HG03039 (cell line): Measurements from ENCODE around the gene ZNF598.
A peak's percentile ranks its signal among the peaks of the same experiment; 100 is the strongest.

Source experiments
- ATAC-seq: cut with Tn5 transposase; IDR thresholded peaks from one replicate; pipeline ENCODE4 v1.9.1; 2021; ENCODE audit warnings: mild to moderate bottlenecking, moderate library complexity; ENCODE audit not compliant: unreplicated experiment

ZNF598 gene

DNA sequence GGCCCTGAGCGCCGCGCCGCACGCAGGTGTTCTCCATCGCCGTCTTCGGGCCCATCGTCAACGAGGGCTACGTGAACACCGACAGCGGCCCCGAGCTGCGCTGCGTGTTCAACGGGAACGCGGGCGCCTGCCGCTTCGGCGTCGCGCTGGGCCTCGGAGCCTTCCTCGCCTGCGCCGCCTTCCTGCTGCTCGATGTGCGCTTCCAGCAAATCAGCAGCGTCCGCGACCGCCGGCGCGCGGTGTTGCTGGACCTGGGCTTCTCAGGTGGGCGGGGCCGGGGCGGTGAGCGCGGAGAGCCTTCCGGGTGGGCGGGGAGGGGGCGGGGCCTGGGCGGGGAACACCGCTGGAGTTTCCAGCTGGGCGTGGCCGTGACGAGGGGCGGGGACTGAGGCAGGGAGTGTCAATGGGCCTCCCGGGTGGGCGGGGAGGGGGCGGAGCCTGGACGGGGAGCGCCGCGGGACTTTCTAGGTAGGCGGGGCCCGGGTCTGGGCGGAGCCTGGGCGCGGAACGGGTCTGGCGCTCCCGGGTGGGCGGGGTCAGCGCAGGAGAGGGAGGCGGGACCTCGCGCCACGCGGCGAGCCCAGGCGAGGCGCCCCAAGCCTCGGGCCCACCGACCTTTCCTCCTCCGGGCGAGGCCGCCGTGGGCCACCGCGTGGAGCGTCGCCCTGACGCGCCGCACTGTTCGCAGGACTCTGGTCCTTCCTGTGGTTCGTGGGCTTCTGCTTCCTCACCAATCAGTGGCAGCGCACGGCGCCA is 17.5 kb downstream of the ZNF598 start:
- peak; percentile 42 for ATAC-seq

DNA sequence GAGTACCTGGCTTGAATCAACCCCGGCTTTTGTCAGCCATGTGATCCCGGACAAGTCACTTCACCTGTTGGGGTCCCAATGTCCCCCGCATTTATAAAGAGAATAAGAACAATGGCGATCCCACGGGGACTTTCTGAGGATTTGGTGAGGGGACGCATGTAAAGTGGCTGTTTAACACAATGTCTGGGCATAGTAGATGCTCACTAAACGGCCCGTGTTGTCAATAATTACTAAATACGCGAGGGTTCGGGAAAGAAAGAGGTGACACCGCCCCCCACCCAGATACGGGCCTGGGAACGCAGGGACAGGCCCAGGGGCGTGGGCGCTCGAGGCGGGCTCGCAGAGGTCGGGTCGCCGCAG is 18.1 kb downstream of the ZNF598 start:
- no peak for ATAC-seq

DNA sequence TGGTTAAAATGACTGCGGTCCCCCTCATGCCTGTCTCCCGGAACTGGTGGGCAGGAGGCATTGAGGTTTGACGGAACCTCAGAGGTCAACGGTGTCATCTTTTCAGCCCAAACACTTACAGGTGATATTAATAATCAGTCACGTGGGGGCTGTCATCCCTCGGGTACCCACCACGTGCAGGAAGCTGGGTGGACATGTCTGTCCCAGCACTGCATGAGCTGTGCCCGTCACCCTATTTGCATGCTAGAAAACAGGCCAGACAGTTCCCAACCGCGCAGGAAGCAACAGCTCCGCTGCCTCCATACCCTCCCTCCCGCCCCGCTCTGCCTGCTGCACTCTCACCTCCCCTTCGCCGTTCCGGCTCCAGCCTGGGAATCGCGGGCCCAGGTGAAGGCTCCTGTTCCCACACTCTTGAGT is 18.5 kb downstream of the ZNF598 start:
- ATAC-seq, result no peak

DNA sequence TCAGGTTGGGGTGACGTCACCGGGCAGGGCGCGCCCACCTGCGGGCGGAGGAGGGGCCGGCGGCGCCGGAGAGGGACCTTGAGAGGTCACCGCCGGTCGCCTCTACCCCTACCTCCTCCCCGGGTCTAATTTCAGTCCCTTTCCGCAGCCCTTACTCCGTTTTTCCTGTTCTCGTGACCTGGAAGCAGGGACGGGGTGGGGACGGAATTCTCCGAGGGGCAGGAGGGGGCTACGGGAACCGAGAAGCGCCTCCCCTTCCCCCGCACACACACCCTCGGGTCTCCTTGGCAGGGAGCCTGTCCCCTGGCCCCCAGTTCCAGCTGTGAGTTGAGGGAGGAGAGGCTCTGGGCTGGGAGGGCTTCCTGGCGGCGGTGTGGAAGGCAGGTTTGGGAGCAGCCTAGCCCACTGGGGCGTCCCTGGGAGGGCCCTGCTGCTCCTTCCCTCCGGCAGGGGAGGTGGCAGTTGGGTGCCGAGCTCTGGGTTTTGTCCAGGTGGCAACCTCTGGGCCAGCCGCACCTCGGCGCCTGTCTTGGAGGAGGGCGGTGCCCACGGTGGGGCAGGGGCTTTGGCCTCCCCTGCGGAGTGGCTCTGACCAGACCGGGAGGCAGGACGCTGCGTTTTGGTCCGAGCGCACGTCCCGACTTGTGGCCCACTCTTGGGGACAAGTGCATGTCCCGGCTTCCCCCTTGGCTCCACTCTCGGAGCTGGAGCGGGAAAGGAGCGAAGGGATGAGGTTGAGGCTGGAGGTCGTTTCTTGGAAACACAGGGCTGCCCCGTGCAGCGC is 19.1 kb downstream of the ZNF598 start:
- ATAC-seq, result no peak

DNA sequence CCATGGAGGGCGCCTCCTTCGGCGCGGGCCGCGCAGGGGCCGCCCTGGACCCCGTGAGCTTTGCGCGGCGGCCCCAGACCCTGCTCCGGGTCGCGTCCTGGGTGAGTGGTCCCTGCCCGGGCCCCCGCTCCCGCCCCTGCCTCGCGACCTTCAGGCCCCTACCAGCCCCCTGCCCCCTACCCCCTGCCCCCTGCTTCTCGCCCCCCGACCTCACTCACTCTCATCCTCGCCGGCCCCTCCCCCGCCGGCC is 19.6 kb downstream of the ZNF598 start:
- no peak for ATAC-seq

DNA sequence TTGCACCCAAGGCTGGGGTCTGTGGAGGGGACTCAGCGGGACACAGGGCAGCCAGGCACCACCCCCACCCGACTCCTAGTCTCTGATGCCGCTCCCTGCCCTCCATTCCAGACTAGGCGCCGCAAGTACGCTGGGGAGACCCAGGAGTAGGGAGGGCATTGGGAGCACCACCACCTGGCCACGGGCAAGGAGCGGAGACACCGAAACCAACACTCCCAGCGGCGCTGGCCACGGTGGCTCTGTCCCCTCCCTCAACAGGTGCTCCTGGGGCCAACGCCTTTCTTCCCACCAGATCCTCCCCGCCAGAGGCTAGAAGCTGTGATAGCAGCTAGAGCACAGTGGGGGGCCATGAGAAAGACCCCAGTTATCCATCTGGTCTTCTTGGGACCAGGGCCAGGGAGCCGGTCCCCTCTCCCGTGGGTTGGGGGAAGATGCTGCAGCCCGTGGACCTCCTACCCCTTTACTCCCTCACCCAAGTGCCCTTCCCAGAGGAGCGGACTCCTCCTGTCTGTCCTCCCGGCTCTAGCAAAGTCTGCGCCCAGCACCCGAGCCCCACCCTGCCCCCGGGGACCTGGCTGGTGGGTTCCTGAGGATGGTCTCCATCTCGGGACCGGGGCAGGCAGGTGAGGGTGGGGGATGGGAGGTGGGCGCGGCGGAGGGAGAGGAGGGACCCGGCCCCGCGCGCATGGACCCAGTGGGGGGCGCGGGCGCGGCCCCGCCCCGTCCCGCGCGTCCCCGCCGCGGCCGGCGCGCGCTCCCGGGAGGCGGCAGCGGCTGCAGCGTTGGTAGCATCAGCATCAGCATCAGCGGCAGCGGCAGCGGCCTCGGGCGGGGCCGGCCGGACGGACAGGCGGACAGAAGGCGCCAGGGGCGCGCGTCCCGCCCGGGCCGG is 20.2 kb downstream of the ZNF598 start, which contains the start of gene SYNGR3:
Gene SYNGR3, plus strand, starts transcription at position 762 of the 892 bp plus-strand sequence. CDS start 133 bp downstream, outside the sequence.
- no peak for ATAC-seq

DNA sequence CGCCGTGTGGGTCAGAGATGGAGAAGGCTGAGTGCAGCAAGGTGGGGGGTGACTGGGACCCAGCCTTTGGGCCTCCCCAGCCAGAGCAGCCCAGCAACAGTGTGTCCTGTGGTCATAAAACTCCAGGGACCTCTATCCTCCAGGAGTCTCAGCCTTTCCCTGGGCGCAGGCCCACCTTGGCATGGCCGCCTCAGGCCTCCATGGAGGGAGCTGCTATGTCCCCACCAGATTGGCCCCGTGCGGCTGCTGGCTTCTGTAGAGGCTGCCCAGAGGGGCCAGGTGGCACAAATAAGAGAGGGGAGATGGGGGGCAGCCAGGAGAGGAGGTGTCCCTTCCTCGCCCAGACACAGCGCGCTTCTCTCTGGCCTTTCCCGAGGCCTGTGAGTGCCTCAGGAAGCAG is 22.4 kb downstream of the ZNF598 start:
- ATAC-seq, result no peak

DNA sequence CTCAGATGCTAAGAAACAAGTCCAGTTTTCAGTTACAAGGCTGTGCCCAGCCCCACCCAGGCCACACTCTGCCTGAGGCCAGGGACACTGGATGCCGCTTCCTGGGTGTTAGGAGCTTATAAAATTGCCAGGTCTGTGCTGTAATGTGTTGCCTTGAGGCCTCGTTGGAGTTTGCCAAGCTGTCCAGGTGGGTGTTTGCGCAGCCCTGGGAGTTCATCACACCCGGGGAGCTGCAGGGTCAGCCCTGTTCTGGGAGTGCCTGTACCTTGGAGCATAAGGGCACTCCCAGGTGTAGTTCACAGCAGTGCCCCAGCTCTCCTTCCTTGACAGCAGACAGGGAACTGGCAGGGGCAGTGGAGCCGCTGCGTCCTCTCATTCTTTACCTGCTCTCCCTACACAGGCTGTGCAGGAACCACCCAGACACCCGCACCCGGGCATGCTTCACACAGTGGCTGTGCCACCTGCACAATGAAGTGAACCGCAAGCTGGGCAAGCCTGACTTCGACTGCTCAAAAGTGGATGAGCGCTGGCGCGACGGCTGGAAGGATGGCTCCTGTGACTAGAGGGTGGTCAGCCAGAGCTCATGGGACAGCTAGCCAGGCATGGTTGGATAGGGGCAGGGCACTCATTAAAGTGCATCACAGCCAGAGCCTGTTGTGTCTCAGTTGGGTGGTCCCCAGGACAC is 24.0 kb downstream of the ZNF598 start:
- ATAC-seq, result no peak

DNA sequence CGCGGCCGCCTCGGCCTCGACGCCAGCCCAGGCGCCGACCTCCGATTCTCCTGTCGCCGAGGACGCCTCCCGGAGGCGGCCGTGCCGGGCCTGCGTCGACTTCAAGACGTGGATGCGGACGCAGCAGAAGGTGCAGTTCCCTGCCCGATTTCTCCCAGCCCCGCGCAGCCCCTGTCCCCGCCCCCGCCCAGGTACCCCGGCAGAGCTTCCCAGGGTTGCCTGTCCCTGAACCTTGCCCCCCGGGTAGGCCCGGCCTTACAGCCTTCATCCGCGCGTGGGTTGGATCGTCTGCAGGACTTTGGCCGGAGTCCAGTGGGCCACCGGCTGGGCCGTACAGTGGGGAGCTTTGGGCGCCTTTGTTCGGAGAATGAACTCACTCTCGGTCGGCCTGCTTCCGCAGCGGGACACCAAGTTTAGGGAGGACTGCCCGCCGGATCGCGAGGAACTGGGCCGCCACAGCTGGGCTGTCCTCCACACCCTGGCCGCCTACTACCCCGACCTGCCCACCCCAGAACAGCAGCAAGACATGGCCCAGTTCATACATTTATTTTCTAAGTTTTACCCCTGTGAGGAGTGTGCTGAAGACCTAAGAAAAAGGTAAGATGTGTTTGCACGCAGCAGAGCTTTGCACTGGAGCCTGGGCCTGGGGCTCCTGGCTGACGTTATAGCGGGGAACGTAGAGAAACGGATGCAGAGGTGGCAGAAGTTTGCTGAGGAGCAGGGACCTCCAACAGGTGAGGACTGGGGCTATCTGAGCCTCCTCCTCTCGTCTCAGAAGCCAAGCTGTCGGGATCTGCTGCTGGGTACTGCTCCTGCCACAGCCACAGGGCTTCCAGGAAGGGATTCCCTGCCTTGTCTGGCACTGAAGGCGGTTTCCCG is 25.0 kb downstream of the ZNF598 start:
- no peak for ATAC-seq

DNA sequence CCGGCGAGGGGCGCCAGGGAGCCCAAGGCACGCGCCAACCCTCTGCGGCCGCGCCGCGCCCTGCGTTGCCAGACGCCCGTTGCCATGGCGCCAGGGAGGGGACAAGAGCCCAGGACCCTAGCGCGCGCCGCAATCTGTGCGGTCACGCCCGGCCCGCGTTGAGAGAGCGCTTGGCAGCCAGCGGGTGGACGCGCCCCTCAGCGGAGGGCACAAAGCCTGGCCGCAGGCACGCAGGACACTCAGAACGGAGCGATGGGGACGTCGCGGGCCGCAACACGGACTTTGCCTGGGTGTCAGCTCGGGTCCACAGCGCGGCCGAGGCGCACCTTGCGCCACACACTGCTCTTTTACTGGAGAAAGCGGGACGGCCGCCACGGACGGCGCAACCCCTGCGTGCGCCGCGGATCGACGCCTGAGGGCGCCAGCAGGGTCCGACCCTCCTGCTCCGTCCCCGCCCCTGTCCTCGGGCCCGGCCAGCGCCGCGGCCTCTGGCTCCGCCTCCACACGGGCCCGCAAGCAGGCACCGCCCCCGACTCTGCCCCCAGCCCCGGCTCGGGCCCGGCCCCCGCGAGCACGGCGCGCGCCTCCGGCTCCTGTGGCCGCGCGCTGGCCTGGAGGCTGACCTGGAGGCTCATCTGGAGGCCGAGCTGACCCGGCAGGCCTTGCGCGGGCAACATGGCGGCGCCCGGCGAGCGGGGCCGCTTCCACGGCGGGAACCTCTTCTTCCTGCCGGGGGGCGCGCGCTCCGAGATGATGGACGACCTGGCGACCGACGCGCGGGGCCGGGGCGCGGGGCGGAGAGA is 25.9 kb downstream of the ZNF598 start, which contains the start of gene GFER:
Gene GFER, plus strand, starts transcription at position 650 of the 803 bp plus-strand sequence. Its CDS starts 26 bp downstream, at position 676.
- peak; percentile 69 for ATAC-seq

DNA sequence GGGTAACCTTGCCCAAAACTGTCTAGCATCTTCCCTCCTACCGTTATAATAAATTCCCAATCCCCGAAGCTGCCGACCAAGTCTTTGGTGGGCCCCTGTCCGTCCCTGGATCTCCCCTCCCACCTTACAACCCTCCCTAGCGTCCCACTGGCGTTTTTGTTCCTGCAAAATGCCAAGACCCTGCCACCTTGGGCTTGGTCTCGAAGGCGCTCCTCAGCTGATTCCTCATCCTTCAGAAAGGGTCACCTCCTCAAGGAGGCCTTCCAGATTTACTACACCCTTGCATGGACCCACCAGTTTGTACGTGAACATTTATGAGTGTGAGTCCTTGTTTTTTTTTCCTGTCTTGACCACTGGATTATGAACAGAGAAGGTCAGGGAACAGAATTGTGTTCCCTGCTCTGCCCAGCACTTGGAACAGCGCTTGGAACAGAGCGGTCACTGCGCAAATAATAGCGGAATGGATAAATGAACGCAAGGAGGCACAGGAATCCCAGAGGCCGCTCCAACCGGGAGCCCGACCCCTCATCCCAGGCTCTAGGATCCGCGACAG is 26.6 kb downstream of the ZNF598 start:
- ATAC-seq, result no peak

DNA sequence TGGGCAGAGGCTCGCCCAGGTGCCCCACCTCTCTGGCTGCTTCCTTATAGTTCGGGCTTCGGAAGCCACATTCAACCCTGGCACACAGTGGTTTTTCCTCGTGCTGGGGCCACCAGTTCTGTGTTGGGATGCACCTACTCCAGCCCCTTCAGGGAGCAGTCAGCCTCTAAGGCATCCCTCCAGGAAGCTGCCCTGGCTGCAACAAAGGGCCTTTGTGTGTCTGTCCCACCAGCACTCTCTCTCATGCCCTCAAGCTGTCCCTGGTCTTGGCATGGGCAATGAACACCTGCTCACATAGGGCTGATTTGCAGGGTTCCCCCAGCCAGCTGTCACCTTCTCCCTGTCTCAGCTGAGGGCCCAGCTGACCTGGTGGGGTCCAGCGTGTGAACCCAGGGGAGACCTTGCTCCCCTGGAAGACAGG is 27.6 kb downstream of the ZNF598 start:
- no peak for ATAC-seq

DNA sequence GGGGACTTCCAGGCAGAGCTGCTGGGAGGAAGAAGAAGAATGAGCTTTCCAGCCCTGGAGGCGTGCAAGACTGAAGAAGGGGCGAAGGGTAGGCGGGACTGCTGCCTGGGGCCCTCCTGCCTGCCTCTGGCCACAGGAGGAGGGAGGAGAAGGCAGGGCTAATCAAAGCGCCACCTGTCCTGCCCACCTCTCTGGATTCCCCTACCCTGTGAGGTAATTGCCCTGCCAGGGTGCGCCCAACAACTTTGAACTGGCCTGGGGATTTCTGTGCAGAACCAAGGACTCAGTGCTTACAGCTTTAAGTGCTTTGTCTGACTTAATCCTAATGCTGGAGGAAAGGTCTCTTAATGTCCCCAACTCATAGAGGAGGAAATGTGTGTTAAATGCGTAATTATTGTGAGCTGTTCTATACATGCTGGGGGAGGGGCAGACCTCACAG is 28.2 kb downstream of the ZNF598 start, which contains the start of gene NOXO1:
Gene NOXO1, minus strand, starts transcription at position 72 of the 439 bp plus-strand sequence. CDS start 290 bp downstream, outside the sequence.
- no peak for ATAC-seq

DNA sequence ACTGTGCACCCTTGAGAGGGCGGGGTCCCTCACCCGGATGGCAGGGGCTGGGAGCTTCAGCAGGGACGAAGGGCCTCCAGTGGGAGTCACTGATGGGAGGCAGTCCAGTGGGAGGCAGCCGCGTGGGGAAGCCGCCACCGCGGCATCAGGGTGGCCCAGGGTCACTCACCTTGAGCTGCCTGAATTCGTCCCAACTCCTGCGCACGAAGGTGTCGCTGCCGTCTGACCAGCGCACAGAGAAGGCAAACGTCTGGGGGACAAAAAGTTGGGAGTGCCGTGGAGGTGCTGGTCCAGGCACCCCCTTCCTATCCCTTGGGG is 28.9 kb downstream of the ZNF598 start:
- no peak for ATAC-seq

DNA sequence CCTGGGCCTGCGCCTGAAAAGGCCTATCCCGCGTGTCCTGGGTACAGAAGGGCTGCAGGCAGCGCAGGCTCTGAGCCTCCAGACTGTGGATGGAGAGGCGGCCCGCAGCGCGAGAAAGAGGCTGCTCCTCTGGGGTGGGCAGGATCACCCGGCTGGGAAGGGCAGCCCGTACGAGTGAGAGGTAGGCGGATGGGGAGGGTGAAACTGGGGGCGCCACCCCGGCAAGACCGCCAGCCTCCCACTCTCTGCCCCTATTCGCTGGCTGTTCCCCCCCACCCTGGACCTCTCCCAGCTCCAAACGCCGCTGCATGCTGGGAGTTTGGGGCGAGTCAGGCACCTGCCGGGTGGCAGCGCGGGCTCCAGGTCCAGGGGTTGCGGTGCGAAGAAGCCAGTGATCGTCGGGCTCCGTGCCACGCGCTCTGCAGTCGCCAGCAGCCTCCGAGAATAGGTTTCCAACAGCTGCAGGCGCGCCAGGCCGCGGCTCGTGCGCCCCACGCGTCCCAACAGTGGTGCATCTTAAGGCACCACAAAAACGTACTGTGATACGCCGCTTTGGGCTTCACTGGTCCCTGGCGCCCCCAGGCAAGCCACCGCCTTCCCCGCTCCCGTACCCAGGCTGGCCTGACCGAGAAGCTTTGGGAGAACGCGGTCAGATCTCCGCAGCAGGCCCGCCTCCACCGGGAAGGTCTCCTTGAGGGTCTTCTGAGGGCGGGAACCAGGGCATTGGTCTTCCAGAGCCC is 29.4 kb downstream of the ZNF598 start:
- ATAC-seq, result no peak

DNA sequence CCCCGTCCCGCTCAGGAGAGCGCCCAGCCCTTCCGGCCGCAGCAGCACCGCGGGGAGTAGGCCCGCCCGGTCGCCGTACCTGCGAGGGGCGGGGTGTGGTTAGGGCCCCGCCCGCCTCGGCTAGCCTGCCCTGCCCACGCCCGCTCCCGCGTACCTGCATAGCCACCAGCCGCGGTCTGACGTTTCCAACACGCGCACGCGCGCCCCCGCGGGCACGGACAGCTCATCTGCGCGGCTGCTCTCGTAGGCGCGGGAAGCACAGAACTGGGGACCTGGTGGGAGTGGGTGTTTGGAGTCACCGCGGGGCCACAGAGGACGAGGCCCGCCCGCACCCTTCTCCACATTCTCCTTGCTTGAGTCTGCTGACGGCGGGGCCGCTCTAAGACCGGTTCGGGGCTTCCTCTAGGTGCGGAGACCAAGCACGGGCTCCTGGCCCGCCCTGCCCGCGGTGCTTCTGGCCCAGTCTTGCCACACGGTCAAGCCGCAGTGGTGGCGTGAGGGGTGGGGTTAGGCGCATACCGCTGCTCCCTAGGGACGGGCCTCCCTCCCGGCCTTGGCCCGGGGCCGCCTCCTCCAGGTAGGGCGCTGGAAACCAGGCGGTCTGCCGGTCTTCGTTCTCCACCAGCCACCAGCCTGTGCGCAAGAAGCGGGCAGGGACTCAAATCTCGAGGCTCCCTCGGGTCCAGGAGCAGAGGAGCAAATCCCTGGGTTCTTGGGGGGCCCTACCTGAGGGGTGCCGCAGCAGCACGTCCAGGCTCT is 30.2 kb downstream of the ZNF598 start:
- ATAC-seq, result no peak

DNA sequence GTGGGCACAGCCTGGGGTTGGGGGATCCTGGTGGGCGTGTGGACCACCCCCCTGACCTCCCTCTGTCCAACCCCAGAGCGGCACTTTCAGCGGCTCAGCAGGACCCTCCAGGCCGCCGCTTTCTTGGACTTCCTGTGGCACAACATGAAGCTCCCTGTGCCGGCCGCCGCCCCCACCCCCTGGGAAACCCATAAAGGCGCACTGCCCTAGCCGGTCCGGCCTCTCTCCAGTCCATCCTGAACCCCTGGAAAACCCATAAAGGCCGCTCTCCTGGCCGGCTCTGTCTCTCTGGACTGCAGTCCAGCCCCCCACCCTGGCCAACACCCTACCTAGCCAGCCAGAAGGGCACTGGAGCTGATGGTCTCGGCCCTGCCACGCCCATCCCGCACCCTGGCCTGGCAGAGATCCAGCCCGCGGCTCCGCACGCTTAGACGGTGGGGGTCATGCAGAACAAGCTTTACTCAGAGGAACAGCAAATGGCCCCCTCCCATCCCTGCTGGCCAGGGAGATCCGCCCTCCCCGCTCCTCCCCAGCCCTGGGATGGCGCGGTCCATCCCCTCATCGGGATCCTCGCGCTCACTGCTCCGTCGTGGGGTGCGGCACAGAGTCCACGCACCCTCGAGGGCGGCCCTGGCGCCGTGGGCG is 31.0 kb downstream of the ZNF598 start:
- ATAC-seq, result no peak
